Large intestine (tissue), 3 donors: ENCODE data around the gene ATP8B1. TPM values are rescaled to one million over a fixed set of nuclear protein-coding genes. Genes with fewer than 3 reads are reported as not detected.

ENCODE experiments used
- DNase-seq, 2 donors: peaks; one replicate each; pipeline versions ENCODE4 v3.0.0 to v3.0.0-alpha.2; 2013
- H3K27ac ChIP-seq: one replicate; pipeline ENCODE4 v1.5.1; 2013; ENCODE audit warnings: low read length
- H3K27me3 ChIP-seq: 2 replicates; pipeline ENCODE4 v1.6.1; 2013; ENCODE audit warnings: low read length; ENCODE audit not compliant: control insufficient read depth, insufficient read depth
- H3K36me3 ChIP-seq: 2 replicates; pipeline ENCODE4 v1.6.1; 2013; ENCODE audit warnings: low read length; ENCODE audit not compliant: control insufficient read depth, insufficient read depth
- H3K4me1 ChIP-seq: one replicate; pipeline ENCODE4 v1.6.1; 2013; ENCODE audit warnings: low read length; ENCODE audit not compliant: control insufficient read depth, insufficient read depth
- H3K4me3 ChIP-seq: one replicate; pipeline ENCODE4 v1.5.1; 2013; ENCODE audit warnings: low read length
- H3K9me3 ChIP-seq: one replicate; pipeline ENCODE4 v1.6.1; 2013; ENCODE audit warnings: mild to moderate bottlenecking, low read depth, low read length, moderate library complexity; ENCODE audit not compliant: control insufficient read depth
- whole genome bisulfite sequencing: methylation state at CpG from one replicate; pipeline ENCODE4 v1.1.5; 2013; ENCODE audit warnings: low lambda C conversion rate; ENCODE audit not compliant: insufficient coverage; 5-methylcytosine and 5-hydroxymethylcytosine counted together
- polyA plus RNA-seq: library from polyadenylated mRNA; unstranded; fragments of 120-200 nt; gene quantifications from one replicate; pipeline ENCODE4 v1.2.1, GENCODE V29; 2013

Gene ATP8B1
- polyA plus RNA-seq, 1 donor = 68.2 TPM

GRCh38 chr18:57806978-57807285, 3.8 kb upstream of the ATP8B1 start:
- WGBS = 86% methylated on average over 2 of the region's 3 CpGs
- Histone ChIP-seq H3K27ac (no peak overlapping the region), H3K4me3 (no peak overlapping the region), H3K27me3 (peaks cover 7% of the 10 kb centered on the region), H3K4me1 (peaks cover 3% of the 10 kb centered on the region), H3K36me3 (no peaks in the 10 kb centered on the region), H3K9me3 (no peaks in the 10 kb centered on the region)
- no peak for DNase-seq

- DNase-seq = no peak
- no peaks in the 10 kb centered on the region for H3K36me3 ChIP-seq
- WGBS = 100% methylated on average over 1 of the region's 7 CpGs
- no peak overlapping the region for H3K4me3 ChIP-seq
- no peaks in the 10 kb centered on the region for H3K4me1 ChIP-seq
- no peak overlapping the region for H3K27ac ChIP-seq
- peaks cover 12% of the 10 kb centered on the region for H3K27me3 ChIP-seq
- no peaks in the 10 kb centered on the region for H3K9me3 ChIP-seq
Measured at GRCh38 chr18:57806201-57806977, 3.3 kb upstream of the ATP8B1 start.

DNA sequence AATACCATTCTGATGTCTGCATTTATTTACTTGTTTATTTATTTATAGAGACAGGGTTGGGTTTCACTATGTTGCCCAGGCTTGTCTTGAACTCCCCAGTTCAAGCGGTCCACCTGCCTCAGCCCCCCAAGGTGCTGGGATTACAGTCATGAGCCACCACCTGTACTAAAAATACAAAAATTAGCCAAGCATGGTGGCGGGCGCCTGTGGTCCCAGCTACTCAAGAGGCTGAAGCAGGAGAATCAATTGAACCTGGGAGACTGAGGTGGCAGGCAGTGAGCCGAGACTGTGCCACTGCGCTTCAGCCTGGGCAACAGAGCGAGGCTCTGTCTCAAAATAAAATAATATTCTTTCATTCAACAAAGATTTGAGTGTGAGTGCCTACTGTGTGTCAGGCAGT, 2.0 kb upstream of the ATP8B1 start:
- Histone ChIP-seq H3K27ac (no peak overlapping the region), H3K4me3 (no peak overlapping the region), H3K4me1 (no peaks in the 10 kb centered on the region), H3K27me3 (peaks cover 12% of the 10 kb centered on the region), H3K36me3 (no peaks in the 10 kb centered on the region), H3K9me3 (no peaks in the 10 kb centered on the region)
- no CpG with 5 or more reads among the region's 6 CpGs for WGBS
- DNase-seq = no peak

DNA sequence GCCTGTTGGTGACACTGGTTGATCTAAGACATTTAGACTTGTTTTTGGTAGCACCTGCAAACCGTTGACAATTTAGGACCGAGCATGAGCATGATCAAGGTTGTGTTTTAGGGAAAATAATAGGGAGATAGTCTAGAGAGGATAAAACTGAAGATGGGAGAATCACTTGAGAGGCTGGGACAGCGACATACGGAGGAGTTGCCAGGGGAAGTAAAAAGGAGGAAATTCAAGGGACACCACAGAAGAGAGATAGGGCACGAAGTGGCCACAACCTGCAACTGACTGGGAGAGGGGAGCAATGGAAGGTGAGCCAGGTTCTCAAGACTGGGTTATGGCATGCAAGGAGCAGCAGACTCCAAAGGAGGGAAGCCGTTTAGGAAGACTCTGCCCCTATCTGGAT, 1.4 kb upstream of the ATP8B1 start:
- H3K4me3 ChIP-seq = no peak overlapping the region
- H3K4me1 ChIP-seq = peaks cover under 1% of the 10 kb centered on the region
- no peaks in the 10 kb centered on the region for H3K36me3 ChIP-seq
- H3K9me3 ChIP-seq = no peaks in the 10 kb centered on the region
- H3K27ac ChIP-seq = no peak overlapping the region
- peaks cover 12% of the 10 kb centered on the region for H3K27me3 ChIP-seq
- DNase-seq = no peak
- WGBS = no CpG with 5 or more reads among the region's 6 CpGs

GRCh38 chr18:57802213-57803102, 657 bp downstream of the ATP8B1 start:
- WGBS = no CpG with 5 or more reads among the region's 74 CpGs
- Histone ChIP-seq H3K27ac (peak overlapping the region; percentile 81), H3K4me1 (peaks cover 22% of the 10 kb centered on the region), H3K27me3 (peaks cover 12% of the 10 kb centered on the region), H3K36me3 (no peaks in the 10 kb centered on the region), H3K9me3 (no peaks in the 10 kb centered on the region), H3K4me3 (peak overlapping the region; percentile 94)
- DNase-seq = no peak

DNA sequence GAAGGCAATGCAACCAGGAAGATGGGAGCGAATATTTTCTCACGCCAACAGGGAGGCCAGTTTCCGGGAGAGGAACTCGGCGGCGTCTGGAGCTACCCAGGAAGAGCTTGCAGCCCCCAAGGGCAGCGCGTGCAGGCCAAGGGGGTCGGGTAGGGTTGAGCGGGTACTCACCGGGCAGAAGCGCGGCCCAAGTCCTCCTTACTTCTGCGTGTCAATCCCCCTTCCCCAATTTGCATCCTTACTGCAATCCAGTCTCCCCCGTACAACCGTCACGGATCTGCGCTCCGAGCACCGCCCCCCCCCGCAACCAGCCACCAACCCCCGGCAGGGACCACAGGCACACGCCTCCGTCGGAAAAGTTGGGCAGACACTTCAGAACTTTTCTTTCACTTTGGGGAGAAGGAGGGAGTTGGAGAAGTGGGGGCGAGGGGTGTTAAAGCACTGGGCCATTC, 1.3 kb downstream of the ATP8B1 start:
- H3K4me3 ChIP-seq = peak overlapping the region; percentile 94
- peak; percentile 22 to 73 for DNase-seq
- peak overlapping the region; percentile 81 for H3K27ac ChIP-seq
- peaks cover 12% of the 10 kb centered on the region for H3K27me3 ChIP-seq
- WGBS = no CpG with 5 or more reads among the region's 26 CpGs
- H3K9me3 ChIP-seq = no peaks in the 10 kb centered on the region
- H3K4me1 ChIP-seq = peaks cover 25% of the 10 kb centered on the region
- H3K36me3 ChIP-seq = no peaks in the 10 kb centered on the region

DNA sequence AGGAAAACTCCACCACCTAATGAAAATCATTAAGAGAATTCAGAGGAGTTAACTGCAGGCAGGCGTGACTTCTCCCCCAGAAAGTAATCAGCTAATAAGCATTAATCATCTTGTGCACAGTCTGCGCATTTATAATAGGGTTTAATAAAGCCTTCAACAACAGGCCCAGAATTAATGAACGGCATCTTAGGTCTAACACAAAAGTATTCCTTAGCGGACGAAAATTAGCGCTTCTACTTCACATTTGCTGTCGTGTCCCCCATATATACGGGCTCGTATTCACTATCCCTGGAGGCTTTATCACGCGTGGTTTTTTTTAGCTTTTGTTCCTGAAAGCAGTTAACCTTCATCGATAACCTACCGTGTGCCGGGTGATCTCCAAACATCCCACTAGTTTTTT, 1.8 kb downstream of the ATP8B1 start:
- peak overlapping the region; percentile 81 for H3K27ac ChIP-seq
- no peaks in the 10 kb centered on the region for H3K36me3 ChIP-seq
- H3K4me3 ChIP-seq = peak overlapping the region; percentile 94
- no CpG with 5 or more reads among the region's 14 CpGs for WGBS
- H3K27me3 ChIP-seq = peaks cover 12% of the 10 kb centered on the region
- H3K9me3 ChIP-seq = no peaks in the 10 kb centered on the region
- DNase-seq = no peak
- H3K4me1 ChIP-seq = peaks cover 30% of the 10 kb centered on the region

DNA sequence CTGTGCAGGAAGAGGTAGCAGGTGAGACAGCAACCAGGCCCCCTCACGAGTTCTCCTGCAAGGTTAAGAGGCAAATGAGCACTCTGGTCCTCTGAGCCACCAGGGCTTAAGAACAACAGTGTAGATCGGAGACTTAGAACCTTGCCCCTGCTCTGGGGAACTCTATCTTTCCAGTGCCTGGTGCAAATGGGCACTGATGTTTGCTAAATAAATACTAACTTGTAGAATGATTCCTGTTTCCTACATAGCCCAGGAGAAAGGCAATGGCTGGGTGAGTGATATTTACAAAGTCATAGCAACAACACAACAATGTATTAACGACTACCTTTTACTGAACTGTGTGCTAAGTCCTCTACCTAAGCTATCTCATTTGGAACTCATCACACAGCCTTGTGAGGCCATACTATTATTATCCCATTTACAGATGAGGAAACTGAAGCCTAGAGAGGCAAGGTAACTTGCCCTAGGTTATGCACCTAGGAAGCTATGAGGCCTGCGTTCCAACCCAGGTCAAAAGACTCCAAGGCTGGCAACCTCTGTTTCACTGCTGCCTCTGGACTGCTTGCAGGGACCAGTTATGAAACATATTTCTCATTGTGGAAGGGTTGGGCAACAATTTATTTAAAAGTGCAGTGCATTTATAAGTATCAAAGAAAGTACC, 4.3 kb downstream of the ATP8B1 start:
- no peak overlapping the region for H3K4me3 ChIP-seq
- peaks cover 37% of the 10 kb centered on the region for H3K4me1 ChIP-seq
- peak; percentile 76 to 87 for DNase-seq
- H3K9me3 ChIP-seq = no peaks in the 10 kb centered on the region
- no peaks in the 10 kb centered on the region for H3K36me3 ChIP-seq
- no CpG with 5 or more reads among the region's 4 CpGs for WGBS
- peak overlapping the region; percentile 81 for H3K27ac ChIP-seq
- H3K27me3 ChIP-seq = peaks cover 12% of the 10 kb centered on the region

GRCh38 chr18:57797209-57797651, 5.9 kb downstream of the ATP8B1 start:
- no peak overlapping the region for H3K4me3 ChIP-seq
- peak overlapping the region; percentile 81 for H3K27ac ChIP-seq
- H3K27me3 ChIP-seq = peaks cover 8% of the 10 kb centered on the region
- DNase-seq = peak; percentile 92 to 95
- H3K9me3 ChIP-seq = no peaks in the 10 kb centered on the region
- WGBS = no CpG with 5 or more reads among the region's 3 CpGs
- H3K36me3 ChIP-seq = no peaks in the 10 kb centered on the region
- H3K4me1 ChIP-seq = peaks cover 47% of the 10 kb centered on the region
